Measurements from ENCODE around the gene SNCG. TPM values are rescaled to one million over a fixed set of nuclear protein-coding genes. Genes with fewer than 3 reads are reported as not detected.
A peak's percentile ranks its signal among the peaks of the same experiment; 100 is the strongest.

The SNCG gene
- total RNA-seq, 1 experiment from 2014 or later: 5.5 TPM

GRCh38 chr10:86944031-86944419 is 14.4 kb upstream of the SNCG start:
- Histone ChIP-seq H3K23ac (ENCODE audit: insufficient read length, low read depth, low read length) (no peak overlapping the region), H2BK5ac (ENCODE audit: insufficient read length, low read length) (no peak overlapping the region), H3K56ac (ENCODE audit: insufficient read length, low read depth, low read length) (no peak overlapping the region), H3K18ac (ENCODE audit: insufficient read length, low read depth, low read length) (no peak overlapping the region), H2BK120ac (ENCODE audit: low read depth, low read length, poor library complexity, severe bottlenecking) (no peak overlapping the region), H3K27ac (ENCODE audit: insufficient read length, low read depth, low read length) (no peak overlapping the region), H4K5ac (ENCODE audit: insufficient read length, low read depth, low read length) (no peak overlapping the region), H3K4ac (ENCODE audit: low read depth, low read length) (no peak overlapping the region), H3K23me2 (ENCODE audit: insufficient read length, low read depth, low read length, poor library complexity, severe bottlenecking) (no peaks in the 10 kb centered on the region), H3K4me2 (ENCODE audit: insufficient read depth, insufficient read length, low read length) (no peak overlapping the region), H3K27me3 (ENCODE audit: insufficient read depth, low read length) (no peaks in the 10 kb centered on the region), H3K14ac (ENCODE audit: insufficient read depth, low read length) (no peak overlapping the region), H3K79me1 (ENCODE audit: insufficient read depth, low read depth, low read length, poor library complexity, severe bottlenecking) (no peaks in the 10 kb centered on the region), H2BK12ac (ENCODE audit: insufficient read length, low read depth, low read length) (no peak overlapping the region), H3K79me2 (ENCODE audit: insufficient read depth, low read length) (no peaks in the 10 kb centered on the region), H4K8ac (replicated peaks; ENCODE audit: insufficient read length, low read depth, low read length) (no peak overlapping the region), H2BK15ac (ENCODE audit: low read depth, low read length) (no peak overlapping the region), H4K20me1 (ENCODE audit: control insufficient read depth, insufficient read depth, insufficient read length) (no peaks in the 10 kb centered on the region), H3K4me1 (ENCODE audit: insufficient read depth, low read length) (no peaks in the 10 kb centered on the region), H3K9ac (ENCODE audit: extremely low read depth, insufficient read length, low read length) (no peak overlapping the region), H2AK5ac (ENCODE audit: insufficient read length, low read length) (no peak overlapping the region), H3K9me3 (ENCODE audit: control insufficient read depth, low read depth, low read length) (no peaks in the 10 kb centered on the region), H2AFZ (ENCODE audit: low read length) (no peak overlapping the region), H4K91ac (ENCODE audit: insufficient read length, low read depth, low read length) (no peak overlapping the region), H3T11ph (ENCODE audit: low read length) (no peak overlapping the region), H2BK20ac (ENCODE audit: low read depth, low read length, poor library complexity, severe bottlenecking) (no peak overlapping the region)
- Mint-ChIP-seq H3K27me3 (ENCODE audit: low read depth) (peaks cover 5% of the 10 kb centered on the region), H3K4me1 (peaks cover 16 to 19% of the 10 kb centered on the region in 2 experiments), H3K4me3 (no peak overlapping the region), H3K9me3 (no peaks in the 10 kb centered on the region; a peak in 2 of 5 replicates), H3K27ac (peak overlapping the region in 2 of 3 experiments; percentile 64 to 71; a peak in 3 of 7 replicates), H3K36me3 (ENCODE audit: insufficient read depth in 1 of 3, low read depth in 3 of 3) (no peaks in the 10 kb centered on the region; a peak in 1 of 7 replicates)
- DNase-seq: peak; percentile 24
- WGBS (ENCODE audit: extremely low coverage, insufficient read length, low lambda C conversion rate): no CpG with 5 or more reads among the region's 4 CpGs
- TF ChIP-seq, protein P1, sequence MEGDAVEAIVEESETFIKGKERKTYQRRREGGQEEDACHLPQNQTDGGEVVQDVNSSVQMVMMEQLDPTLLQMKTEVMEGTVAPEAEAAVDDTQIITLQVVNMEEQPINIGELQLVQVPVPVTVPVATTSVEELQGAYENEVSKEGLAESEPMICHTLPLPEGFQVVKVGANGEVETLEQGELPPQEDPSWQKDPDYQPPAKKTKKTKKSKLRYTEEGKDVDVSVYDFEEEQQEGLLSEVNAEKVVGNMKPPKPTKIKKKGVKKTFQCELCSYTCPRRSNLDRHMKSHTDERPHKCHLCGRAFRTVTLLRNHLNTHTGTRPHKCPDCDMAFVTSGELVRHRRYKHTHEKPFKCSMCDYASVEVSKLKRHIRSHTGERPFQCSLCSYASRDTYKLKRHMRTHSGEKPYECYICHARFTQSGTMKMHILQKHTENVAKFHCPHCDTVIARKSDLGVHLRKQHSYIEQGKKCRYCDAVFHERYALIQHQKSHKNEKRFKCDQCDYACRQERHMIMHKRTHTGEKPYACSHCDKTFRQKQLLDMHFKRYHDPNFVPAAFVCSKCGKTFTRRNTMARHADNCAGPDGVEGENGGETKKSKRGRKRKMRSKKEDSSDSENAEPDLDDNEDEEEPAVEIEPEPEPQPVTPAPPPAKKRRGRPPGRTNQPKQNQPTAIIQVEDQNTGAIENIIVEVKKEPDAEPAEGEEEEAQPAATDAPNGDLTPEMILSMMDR (conservative IDR thresholded peaks at IDR 0.05): no peak
